ENCODE measurements around the gene CUX1. TPM values are rescaled to one million over a fixed set of nuclear protein-coding genes. Genes with fewer than 3 reads are reported as not detected.
A peak's percentile ranks its signal among the peaks of the same experiment; 100 is the strongest.

CUX1 gene
- total RNA-seq, 1 experiment from 2014 or later, result 64.3 TPM

DNA sequence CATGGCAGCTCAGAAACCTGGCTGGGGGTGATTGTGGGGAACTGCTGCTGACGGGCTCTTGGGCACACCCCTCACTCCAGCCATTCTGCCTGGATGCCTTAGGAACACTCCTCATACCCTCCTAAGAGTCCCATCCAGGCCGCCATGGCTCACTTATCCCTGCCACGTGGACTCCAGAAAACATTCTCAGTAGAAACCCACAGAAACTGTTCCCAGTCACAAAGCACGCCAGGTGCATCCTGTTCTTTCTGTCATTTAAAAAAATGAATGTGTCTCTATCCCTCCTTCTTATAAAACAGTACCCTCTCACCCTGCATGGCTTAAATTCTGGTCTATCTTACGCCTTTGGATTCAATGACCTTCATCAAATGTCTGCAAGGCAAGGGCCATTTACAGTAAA is 177.7 kb downstream of the CUX1 start:
- ATAC-seq, result no peak
- Mint-ChIP-seq H3K4me1 (peaks cover 66% of the 10 kb centered on the region), H3K36me3 (no peaks in the 10 kb centered on the region; the same call in 1 of the 2 replicates), H3K4me3 (no peak overlapping the region), H3K9me3 (no peaks in the 10 kb centered on the region), H3K27ac (peak overlapping the region; percentile 67), H3K27me3 (ENCODE audit: low read depth) (no peaks in the 10 kb centered on the region)
- DNase-seq (ENCODE audit: low spot score), result no peak
- ChIA-PET POLR2A (no interaction called here), CTCF (no interaction called here)
- TF ChIP-seq CREB1 (CRISPR knock-in tag; IDR thresholded peaks at IDR 0.05), result no peak

DNA sequence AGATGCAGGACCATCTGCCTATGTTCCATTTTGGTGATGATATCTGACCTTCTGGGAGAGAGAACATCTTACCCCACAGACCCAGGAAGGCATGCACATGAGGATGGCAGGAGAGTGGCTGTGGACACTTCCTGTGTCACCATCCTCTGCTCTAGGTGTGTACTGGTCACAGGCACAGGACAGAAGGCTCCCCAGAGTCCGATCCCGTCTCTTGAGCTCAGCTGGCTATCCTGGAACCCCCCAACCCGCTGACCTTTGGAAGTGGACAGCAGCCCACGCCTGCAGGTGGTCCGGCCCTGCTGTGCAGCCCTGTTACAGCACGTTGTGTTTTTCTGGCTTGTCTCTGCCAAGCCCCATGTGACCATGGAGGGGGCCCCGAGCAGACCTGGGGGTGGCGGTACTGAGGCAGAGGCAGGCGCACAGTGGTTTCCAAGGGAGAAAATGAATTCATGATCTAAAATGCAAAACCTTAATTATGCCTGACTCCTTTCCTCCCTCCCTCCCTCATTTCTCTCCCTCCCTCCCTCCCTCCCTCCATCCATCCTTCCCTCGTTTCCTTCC is 178.8 kb downstream of the CUX1 start:
- TF ChIP-seq, protein P1, sequence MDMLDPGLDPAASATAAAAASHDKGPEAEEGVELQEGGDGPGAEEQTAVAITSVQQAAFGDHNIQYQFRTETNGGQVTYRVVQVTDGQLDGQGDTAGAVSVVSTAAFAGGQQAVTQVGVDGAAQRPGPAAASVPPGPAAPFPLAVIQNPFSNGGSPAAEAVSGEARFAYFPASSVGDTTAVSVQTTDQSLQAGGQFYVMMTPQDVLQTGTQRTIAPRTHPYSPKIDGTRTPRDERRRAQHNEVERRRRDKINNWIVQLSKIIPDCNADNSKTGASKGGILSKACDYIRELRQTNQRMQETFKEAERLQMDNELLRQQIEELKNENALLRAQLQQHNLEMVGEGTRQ (CRISPR knock-in tag; IDR thresholded peaks at IDR 0.05), result peak; percentile 67
- TF ChIP-seq ZNF263 (CRISPR knock-in tag; IDR thresholded peaks at IDR 0.05; ENCODE audit: low read depth), result no peak
- no peaks in the 10 kb centered on the region for H3K36me3 Mint-ChIP-seq
- H3K4me1 Mint-ChIP-seq, result peaks cover 68% of the 10 kb centered on the region
- ChIA-PET POLR2A (no interaction called here), CTCF (no interaction called here)
- no peak for DNase-seq (ENCODE audit: low spot score)
- no peaks in the 10 kb centered on the region for H3K9me3 Mint-ChIP-seq
- no peak overlapping the region for H3K4me3 Mint-ChIP-seq
- H3K27me3 Mint-ChIP-seq (ENCODE audit: low read depth), result no peaks in the 10 kb centered on the region
- no peak overlapping the region; the same call in 1 of the 2 replicates for H3K27ac Mint-ChIP-seq
- ATAC-seq, result peak; percentile 23; the same call in 1 of the 2 replicates

DNA sequence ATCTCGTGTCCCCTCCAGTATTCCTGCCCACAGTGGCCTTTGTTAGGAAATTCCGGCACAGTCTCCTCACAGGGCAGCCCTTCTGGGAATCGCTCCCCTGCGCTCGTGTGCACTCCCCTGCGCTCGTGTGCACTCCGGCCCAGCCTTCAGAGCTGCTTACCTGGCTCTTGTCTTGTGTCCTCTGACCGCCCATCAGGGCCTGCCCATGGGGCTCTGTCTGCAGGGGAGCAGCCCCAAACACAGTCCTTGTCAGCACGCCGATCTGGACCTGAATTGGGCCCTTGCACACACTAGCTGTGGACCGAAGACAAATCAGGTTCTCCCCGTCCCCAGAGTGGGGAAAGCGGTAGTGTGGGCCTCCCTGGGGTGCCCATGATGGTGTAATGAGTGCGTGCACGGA is 179.4 kb downstream of the CUX1 start:
- Mint-ChIP-seq H3K27ac (peak overlapping the region; percentile 87), H3K9me3 (no peaks in the 10 kb centered on the region), H3K4me1 (peaks cover 63% of the 10 kb centered on the region), H3K36me3 (no peaks in the 10 kb centered on the region), H3K4me3 (no peak overlapping the region), H3K27me3 (ENCODE audit: low read depth) (no peaks in the 10 kb centered on the region)
- no peak for DNase-seq (ENCODE audit: low spot score)
- CTCF ChIA-PET, result no interaction called here
- ATAC-seq, result no peak
- POLR2A ChIA-PET, result no interaction called here
- TF ChIP-seq CREM (CRISPR knock-in tag; IDR thresholded peaks at IDR 0.05) (no peak), SOX15 (CRISPR knock-in tag; IDR thresholded peaks at IDR 0.05) (no peak)

DNA sequence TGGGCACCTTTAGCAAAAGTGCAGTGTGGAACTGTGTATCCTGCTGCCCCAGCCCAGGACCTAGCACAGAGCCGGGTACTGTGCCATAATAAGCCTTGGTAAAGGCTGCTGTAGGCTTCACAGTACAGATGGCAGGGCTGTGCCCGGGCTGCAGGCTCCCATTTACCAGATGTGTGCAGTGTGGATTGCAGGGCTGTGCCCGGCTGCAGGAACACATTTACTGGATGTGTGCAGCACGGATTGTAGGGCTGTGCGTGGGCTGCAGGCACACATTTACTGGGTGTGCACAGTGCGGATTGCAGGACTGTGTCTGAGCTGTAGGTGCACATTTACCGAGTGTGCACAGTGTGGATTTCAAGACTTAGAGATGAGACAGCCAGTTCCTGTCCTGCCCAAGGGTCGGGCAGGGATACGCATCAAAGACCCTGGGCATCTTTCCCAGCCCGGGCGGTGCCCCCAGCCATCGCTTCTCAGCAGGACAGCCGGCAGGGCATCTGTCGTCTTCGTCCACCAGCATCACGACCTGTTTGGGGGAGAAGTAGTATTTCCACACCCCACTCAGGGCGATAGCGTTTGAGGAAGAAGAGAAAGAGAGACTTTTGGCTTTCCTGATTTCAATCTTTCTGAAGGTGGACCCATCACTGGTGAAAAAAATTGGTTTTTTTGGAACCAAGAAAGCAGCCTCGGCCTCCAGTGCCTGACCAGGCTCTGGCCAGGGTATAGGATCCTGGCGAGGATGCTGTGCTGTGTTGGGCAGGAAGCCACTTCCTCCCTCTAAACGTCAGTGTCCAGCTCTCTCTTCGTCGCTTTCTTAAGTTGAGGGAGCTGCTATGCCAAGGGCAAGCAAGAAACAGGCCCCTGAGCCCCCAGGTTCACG is 180.8 kb downstream of the CUX1 start:
- Mint-ChIP-seq H3K27me3 (ENCODE audit: low read depth) (no peaks in the 10 kb centered on the region), H3K4me3 (no peak overlapping the region), H3K4me1 (peaks cover 57% of the 10 kb centered on the region), H3K9me3 (no peaks in the 10 kb centered on the region), H3K27ac (no peak overlapping the region; the same call in 1 of the 2 replicates), H3K36me3 (no peaks in the 10 kb centered on the region)
- CTCF ChIA-PET, result interaction anchor here (0.6 to 1.0 kb wide), 2 partner anchors 173 to 455 kb away, joined by 3 to 6 read pairs; no protein-coding TSS in a partner anchor
- POLR2A ChIA-PET, result interaction anchor here (0.6 kb wide), 1 partner anchor 10 kb away, joined by 5 read pairs; no protein-coding TSS in a partner anchor
- ATAC-seq (peak; percentile 24), DNase-seq (ENCODE audit: low spot score) (no peak)
- no peak for TF ChIP-seq RELA (CRISPR knock-in tag; IDR thresholded peaks at IDR 0.05; ENCODE audit: borderline replicate concordance)
- TF ChIP-seq, protein P2, sequence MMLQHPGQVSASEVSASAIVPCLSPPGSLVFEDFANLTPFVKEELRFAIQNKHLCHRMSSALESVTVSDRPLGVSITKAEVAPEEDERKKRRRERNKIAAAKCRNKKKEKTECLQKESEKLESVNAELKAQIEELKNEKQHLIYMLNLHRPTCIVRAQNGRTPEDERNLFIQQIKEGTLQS (CRISPR knock-in tag; conservative IDR thresholded peaks at IDR 0.05), result no peak
- no peak for TF ChIP-seq CREM (CRISPR knock-in tag; IDR thresholded peaks at IDR 0.05)
- TF ChIP-seq GABPB1 (CRISPR knock-in tag; IDR thresholded peaks at IDR 0.05), result no peak
- no peak for TF ChIP-seq ATF1 (CRISPR knock-in tag; IDR thresholded peaks at IDR 0.05)
- TF ChIP-seq, protein P3, sequence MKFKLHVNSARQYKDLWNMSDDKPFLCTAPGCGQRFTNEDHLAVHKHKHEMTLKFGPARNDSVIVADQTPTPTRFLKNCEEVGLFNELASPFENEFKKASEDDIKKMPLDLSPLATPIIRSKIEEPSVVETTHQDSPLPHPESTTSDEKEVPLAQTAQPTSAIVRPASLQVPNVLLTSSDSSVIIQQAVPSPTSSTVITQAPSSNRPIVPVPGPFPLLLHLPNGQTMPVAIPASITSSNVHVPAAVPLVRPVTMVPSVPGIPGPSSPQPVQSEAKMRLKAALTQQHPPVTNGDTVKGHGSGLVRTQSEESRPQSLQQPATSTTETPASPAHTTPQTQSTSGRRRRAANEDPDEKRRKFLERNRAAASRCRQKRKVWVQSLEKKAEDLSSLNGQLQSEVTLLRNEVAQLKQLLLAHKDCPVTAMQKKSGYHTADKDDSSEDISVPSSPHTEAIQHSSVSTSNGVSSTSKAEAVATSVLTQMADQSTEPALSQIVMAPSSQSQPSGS (CRISPR knock-in tag; IDR thresholded peaks at IDR 0.05; ENCODE audit: borderline replicate concordance, low read depth), result no peak

DNA sequence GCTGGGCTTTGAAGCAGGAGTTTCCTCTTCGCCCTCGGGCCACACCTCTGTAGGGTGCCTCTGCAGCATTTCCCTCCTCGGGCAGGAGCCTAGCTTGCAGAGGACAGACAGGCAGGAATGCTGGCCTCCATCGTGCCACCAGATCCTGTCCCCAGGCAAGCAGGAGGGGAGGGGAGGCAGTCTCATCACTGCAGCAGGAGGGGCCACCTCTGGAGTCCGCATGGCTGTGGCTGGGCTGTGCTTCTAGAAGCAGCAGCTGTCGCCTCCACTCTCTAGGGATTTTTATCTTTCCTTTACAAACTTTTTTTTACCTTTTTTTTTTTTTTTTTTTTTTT is 181.4 kb downstream of the CUX1 start:
- ChIA-PET CTCF (interaction anchor here (0.6 to 1.0 kb wide), 4 partner anchors 173 to 304 kb away, joined by 3 to 6 read pairs (median 4); no protein-coding TSS in a partner anchor), POLR2A (interaction anchor here (0.6 kb wide), 1 partner anchor 11 kb away, joined by 5 read pairs; no protein-coding TSS in a partner anchor)
- ATAC-seq, result peak; percentile 67
- Mint-ChIP-seq H3K4me3 (no peak overlapping the region), H3K27me3 (ENCODE audit: low read depth) (no peaks in the 10 kb centered on the region), H3K36me3 (no peaks in the 10 kb centered on the region), H3K4me1 (peaks cover 55% of the 10 kb centered on the region), H3K27ac (no peak overlapping the region), H3K9me3 (no peaks in the 10 kb centered on the region)
- DNase-seq (ENCODE audit: low spot score), result peak; percentile 45
- TF ChIP-seq, protein P4, sequence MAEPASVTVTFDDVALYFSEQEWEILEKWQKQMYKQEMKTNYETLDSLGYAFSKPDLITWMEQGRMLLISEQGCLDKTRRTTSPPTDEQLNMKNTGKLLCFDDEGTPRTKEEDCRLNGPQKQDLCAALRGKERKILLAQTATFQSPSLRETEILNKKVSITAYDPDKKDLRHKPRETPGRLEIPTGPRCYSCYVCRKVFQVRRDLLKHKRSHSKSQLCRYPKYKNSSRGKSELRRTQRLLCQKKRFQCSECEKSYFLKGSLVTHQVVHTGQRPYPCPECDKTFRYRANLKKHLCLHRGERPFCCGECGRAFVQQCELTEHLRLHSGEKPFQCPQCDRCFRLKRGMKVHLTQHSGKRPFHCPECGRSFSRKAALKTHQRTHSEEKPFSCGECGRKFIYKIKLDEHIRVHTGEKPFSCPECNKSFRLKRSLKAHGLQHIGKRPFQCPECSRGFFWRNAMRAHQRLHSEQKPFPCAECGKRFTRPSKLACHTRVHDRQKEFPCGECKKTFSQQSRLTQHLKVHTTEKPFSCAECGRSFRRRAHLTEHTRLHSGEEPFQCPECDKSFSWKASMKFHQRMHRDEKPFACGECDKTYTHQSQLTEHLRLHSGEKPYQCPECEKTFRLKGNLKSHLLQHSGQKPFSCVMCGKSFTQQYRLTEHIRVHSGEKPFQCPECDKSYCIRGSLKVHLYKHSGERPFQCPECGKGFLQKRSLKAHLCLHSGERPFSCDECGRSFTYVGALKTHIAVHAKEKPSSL (CRISPR knock-in tag; conservative IDR thresholded peaks at IDR 0.05), result no peak
- TF ChIP-seq NR1H2 (CRISPR knock-in tag; IDR thresholded peaks at IDR 0.05), result no peak
- TF ChIP-seq ZNF671 (CRISPR knock-in tag; IDR thresholded peaks at IDR 0.05), result no peak
- TF ChIP-seq ZNF121 (CRISPR knock-in tag; IDR thresholded peaks at IDR 0.05), result no peak
- TF ChIP-seq, protein P5, sequence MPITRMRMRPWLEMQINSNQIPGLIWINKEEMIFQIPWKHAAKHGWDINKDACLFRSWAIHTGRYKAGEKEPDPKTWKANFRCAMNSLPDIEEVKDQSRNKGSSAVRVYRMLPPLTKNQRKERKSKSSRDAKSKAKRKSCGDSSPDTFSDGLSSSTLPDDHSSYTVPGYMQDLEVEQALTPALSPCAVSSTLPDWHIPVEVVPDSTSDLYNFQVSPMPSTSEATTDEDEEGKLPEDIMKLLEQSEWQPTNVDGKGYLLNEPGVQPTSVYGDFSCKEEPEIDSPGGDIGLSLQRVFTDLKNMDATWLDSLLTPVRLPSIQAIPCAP (CRISPR knock-in tag; IDR thresholded peaks at IDR 0.05), result no peak
